ENCODE results near the gene INPP4A.
"Not testable (repeated sequence)": the region's sequence is repeated elsewhere in the genome, so short reads cannot be mapped to it uniquely, and the experiment has no call there.

The INPP4A gene

DNA sequence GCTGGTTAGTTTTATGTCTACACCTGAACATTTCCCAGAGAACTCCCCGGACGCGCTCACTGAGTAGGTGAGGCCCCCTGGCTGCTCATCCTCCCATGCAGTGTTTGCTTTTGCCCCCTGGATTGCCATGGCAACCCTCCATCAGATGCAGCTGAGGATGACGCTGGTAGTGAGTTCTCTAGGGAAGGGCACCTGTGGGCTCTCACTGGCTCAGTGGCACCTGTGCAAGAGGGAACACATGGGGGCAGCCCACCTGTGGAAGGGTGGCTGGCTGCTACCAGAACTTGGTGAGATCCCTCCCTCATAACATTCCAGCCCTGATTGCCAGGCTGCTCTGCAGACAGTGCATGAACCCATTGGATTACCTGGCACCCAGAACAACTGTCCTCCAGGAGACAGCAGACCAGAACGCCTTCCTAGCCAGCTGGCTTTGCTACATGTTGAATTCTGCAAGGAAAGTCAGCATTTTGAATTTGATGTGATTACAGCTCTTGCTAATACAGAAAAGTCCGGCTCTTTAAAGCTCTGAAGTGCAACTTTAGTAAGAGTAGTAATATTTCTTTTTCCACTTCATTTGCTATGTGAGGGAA lies 142.0 kb downstream of the INPP4A start:
- Histone ChIP-seq H4K20me1 (ENCODE audit: insufficient read depth, low read length) (no peaks in the 10 kb centered on the region), H3K9me3 (ENCODE audit: insufficient read depth, low read length) (no peaks in the 10 kb centered on the region), H2AFZ (ENCODE audit: low read depth, low read length) (no peak overlapping the region), H3K4me2 (ENCODE audit: low read length) (no peak overlapping the region), H3K9ac (ENCODE audit: low read length) (no peak overlapping the region), H3K36me3 (replicated peaks; ENCODE audit: low read depth, low read length) (no peaks in the 10 kb centered on the region), H3K4me3 (ENCODE audit: low read length) (no peak overlapping the region), H3K27ac (ENCODE audit: low read length) (no peak overlapping the region), H3K27me3 (ENCODE audit: low read depth, low read length) (no peaks in the 10 kb centered on the region), H3K4me1 (ENCODE audit: low read length) (no peaks in the 10 kb centered on the region), H3K79me2 (ENCODE audit: low read length) (no peaks in the 10 kb centered on the region)
- TF ChIP-seq, protein P1, sequence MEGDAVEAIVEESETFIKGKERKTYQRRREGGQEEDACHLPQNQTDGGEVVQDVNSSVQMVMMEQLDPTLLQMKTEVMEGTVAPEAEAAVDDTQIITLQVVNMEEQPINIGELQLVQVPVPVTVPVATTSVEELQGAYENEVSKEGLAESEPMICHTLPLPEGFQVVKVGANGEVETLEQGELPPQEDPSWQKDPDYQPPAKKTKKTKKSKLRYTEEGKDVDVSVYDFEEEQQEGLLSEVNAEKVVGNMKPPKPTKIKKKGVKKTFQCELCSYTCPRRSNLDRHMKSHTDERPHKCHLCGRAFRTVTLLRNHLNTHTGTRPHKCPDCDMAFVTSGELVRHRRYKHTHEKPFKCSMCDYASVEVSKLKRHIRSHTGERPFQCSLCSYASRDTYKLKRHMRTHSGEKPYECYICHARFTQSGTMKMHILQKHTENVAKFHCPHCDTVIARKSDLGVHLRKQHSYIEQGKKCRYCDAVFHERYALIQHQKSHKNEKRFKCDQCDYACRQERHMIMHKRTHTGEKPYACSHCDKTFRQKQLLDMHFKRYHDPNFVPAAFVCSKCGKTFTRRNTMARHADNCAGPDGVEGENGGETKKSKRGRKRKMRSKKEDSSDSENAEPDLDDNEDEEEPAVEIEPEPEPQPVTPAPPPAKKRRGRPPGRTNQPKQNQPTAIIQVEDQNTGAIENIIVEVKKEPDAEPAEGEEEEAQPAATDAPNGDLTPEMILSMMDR (IDR thresholded peaks at IDR 0.05; ENCODE audit: low read depth, low read length) = no peak
- TF ChIP-seq EZH2phosphoT487 (IDR thresholded peaks at IDR 0.05; ENCODE audit: low read depth) = no peak

DNA sequence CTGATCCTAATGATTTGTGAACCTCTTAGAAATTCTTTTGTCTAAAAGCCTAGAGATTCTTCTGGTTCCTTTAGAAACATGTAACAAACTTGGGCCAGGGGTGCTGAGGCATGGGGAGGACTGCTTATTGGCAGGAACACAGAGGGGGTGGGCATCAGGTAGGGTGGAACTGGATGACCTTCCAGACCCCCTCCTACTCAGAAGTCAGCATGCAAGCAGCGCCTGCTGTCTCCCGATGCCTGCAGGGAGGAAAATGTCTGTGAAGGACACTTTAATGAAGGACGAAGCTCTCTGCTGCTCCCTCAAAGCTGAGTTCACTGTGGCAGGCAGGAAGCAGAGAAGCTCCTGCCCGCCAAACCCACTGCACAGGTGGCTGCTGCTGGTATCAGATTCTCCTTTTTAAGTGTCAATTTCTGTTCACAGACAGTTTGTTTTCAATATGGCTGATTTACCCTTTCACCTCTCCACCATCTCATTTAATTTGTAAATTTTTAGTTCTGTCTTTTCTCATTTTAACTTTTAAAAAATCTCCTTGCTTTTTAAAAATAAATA lies 144.3 kb downstream of the INPP4A start:
- H3K9ac ChIP-seq (ENCODE audit: low read length) = no peak overlapping the region
- H3K4me3 ChIP-seq (ENCODE audit: low read length) = no peak overlapping the region
- no peaks in the 10 kb centered on the region for H3K79me2 ChIP-seq (ENCODE audit: low read length)
- peaks cover 6% of the 10 kb centered on the region for H3K36me3 ChIP-seq (replicated peaks; ENCODE audit: low read depth, low read length)
- no peak overlapping the region for H2AFZ ChIP-seq (ENCODE audit: low read depth, low read length)
- H3K27me3 ChIP-seq (ENCODE audit: low read depth, low read length) = no peaks in the 10 kb centered on the region
- H3K4me2 ChIP-seq (ENCODE audit: low read length) = no peak overlapping the region
- H3K27ac ChIP-seq (ENCODE audit: low read length) = no peak overlapping the region
- H4K20me1 ChIP-seq (ENCODE audit: insufficient read depth, low read length) = no peaks in the 10 kb centered on the region
- H3K9me3 ChIP-seq (ENCODE audit: insufficient read depth, low read length) = no peaks in the 10 kb centered on the region
- H3K4me1 ChIP-seq (ENCODE audit: low read length) = no peaks in the 10 kb centered on the region
- TF ChIP-seq, protein P1 (IDR thresholded peaks at IDR 0.05; ENCODE audit: low read depth, low read length) = no peak
- no peak for TF ChIP-seq EZH2phosphoT487 (IDR thresholded peaks at IDR 0.05; ENCODE audit: low read depth)

DNA sequence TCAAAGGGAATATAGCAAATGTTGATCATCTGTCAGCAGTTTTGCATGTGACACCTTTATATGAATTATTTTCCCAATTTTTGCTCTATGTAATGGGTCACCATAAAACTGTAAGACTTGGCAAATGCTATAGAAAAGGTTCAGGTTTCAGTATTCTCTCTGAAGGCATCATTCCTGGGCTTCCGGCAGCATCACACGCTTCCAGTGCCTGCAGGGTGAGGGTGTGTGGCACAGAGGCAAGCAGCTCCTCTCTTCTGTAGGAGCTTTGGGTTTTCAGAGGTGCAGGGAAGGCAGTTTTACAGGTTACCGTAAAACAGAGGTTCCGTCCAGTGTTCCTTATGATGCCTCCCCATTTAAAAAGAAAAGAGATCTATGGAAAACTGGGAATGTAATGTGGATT lies 144.8 kb downstream of the INPP4A start:
- no peaks in the 10 kb centered on the region for H4K20me1 ChIP-seq (ENCODE audit: insufficient read depth, low read length)
- no peaks in the 10 kb centered on the region for H3K9me3 ChIP-seq (ENCODE audit: insufficient read depth, low read length)
- TF ChIP-seq EZH2phosphoT487 (IDR thresholded peaks at IDR 0.05; ENCODE audit: low read depth) = no peak
- TF ChIP-seq, protein P1 (IDR thresholded peaks at IDR 0.05; ENCODE audit: low read depth, low read length) = no peak
- H3K4me1 ChIP-seq (ENCODE audit: low read length) = no peaks in the 10 kb centered on the region
- H3K27ac ChIP-seq (ENCODE audit: low read length) = no peak overlapping the region
- H3K79me2 ChIP-seq (ENCODE audit: low read length) = no peaks in the 10 kb centered on the region
- no peak overlapping the region for H3K4me2 ChIP-seq (ENCODE audit: low read length)
- H3K27me3 ChIP-seq (ENCODE audit: low read depth, low read length) = no peaks in the 10 kb centered on the region
- no peak overlapping the region for H2AFZ ChIP-seq (ENCODE audit: low read depth, low read length)
- peaks cover 9% of the 10 kb centered on the region for H3K36me3 ChIP-seq (replicated peaks; ENCODE audit: low read depth, low read length)
- H3K9ac ChIP-seq (ENCODE audit: low read length) = no peak overlapping the region
- no peak overlapping the region for H3K4me3 ChIP-seq (ENCODE audit: low read length)

DNA sequence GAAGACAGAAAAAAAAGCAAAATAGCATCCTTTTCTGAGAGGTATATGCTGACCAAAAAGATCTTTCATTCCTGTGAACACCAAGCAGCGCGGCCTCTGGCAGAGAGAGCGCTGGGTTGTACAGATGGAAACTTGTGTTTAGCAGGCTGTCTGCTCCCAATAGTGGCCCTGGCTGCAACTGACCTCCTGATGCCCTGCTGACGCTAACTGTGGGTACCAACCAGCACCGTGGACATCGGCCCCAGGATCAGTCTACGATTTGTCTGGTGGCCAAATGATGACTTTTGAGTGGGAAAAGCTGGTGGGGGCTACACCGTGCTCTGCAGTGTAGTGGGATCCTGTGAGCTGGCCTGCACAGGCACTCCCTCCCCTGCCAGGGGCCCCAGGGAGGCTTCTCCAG lies 147.9 kb downstream of the INPP4A start:
- H3K27ac ChIP-seq (ENCODE audit: low read length) = no peak overlapping the region
- no peak overlapping the region for H3K9ac ChIP-seq (ENCODE audit: low read length)
- no peaks in the 10 kb centered on the region for H3K27me3 ChIP-seq (ENCODE audit: low read depth, low read length)
- H3K4me1 ChIP-seq (ENCODE audit: low read length) = no peaks in the 10 kb centered on the region
- peaks cover 14% of the 10 kb centered on the region for H3K36me3 ChIP-seq (replicated peaks; ENCODE audit: low read depth, low read length)
- no peak overlapping the region for H2AFZ ChIP-seq (ENCODE audit: low read depth, low read length)
- no peaks in the 10 kb centered on the region for H4K20me1 ChIP-seq (ENCODE audit: insufficient read depth, low read length)
- no peak overlapping the region for H3K4me2 ChIP-seq (ENCODE audit: low read length)
- TF ChIP-seq, protein P1 (IDR thresholded peaks at IDR 0.05; ENCODE audit: low read depth, low read length) = no peak
- TF ChIP-seq EZH2phosphoT487 (IDR thresholded peaks at IDR 0.05; ENCODE audit: low read depth) = no peak
- no peaks in the 10 kb centered on the region for H3K79me2 ChIP-seq (ENCODE audit: low read length)
- no peaks in the 10 kb centered on the region for H3K9me3 ChIP-seq (ENCODE audit: insufficient read depth, low read length)
- no peak overlapping the region for H3K4me3 ChIP-seq (ENCODE audit: low read length)

DNA sequence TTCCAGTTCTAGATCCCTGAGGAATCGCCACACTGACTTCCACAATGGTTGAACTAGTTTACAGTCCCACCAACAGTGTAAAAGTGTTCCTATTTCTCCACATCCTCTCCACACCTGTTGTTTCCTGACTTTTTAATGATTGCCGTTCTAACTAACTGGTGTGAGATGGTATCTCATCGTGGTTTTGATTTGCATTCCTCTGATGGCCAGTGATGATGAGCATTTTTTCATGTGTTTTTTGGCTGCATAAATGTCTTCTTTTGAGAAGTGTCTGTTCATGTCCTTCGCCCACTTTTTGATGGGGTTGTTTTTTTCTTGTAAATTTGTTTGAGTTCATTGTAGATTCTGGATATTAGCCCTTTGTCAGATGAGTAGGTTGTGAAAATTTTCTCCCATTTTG lies 150.0 kb downstream of the INPP4A start:
- not testable (repeated sequence) for H3K4me3 ChIP-seq (ENCODE audit: low read length); H2AFZ ChIP-seq (ENCODE audit: low read depth, low read length); H3K27ac ChIP-seq (ENCODE audit: low read length); H3K9me3 ChIP-seq (ENCODE audit: insufficient read depth, low read length); H3K79me2 ChIP-seq (ENCODE audit: low read length); H3K4me2 ChIP-seq (ENCODE audit: low read length); H3K27me3 ChIP-seq (ENCODE audit: low read depth, low read length); H4K20me1 ChIP-seq (ENCODE audit: insufficient read depth, low read length); H3K4me1 ChIP-seq (ENCODE audit: low read length); H3K9ac ChIP-seq (ENCODE audit: low read length)
- peaks cover 15% of the 10 kb centered on the region for H3K36me3 ChIP-seq (replicated peaks; ENCODE audit: low read depth, low read length)

Measured in OCI-LY3 (cell line).